Keratinocyte (primary cell): Measurements from ENCODE around the gene ANKRD2.

Experiments
- EZH2 ChIP-seq: IDR thresholded peaks from one replicate; pipeline ENCODE4 v1.6.1; 2012; ENCODE audit warnings: inconsistent platforms, mild to moderate bottlenecking, low read length, moderate library complexity
- TF ChIP-seq, protein P1 (sequence below), 3 experiments: IDR thresholded peaks in 1 of 3; conservative IDR thresholded peaks in 1 of 3; optimal IDR thresholded peaks in 1 of 3; 2 replicates in 2 of 3; 3 replicates in 1 of 3; pipeline versions ENCODE3 to v1.5.1; 2011; ENCODE audit warnings: low read length in 3 of 3, mild to moderate bottlenecking in 3 of 3, moderate library complexity in 2 of 3, control low read depth in 1 of 3, inconsistent platforms in 1 of 3; ENCODE audit not compliant: insufficient read depth in 2 of 3; ENCODE audit errors: extremely low read depth in 1 of 3

DNA sequence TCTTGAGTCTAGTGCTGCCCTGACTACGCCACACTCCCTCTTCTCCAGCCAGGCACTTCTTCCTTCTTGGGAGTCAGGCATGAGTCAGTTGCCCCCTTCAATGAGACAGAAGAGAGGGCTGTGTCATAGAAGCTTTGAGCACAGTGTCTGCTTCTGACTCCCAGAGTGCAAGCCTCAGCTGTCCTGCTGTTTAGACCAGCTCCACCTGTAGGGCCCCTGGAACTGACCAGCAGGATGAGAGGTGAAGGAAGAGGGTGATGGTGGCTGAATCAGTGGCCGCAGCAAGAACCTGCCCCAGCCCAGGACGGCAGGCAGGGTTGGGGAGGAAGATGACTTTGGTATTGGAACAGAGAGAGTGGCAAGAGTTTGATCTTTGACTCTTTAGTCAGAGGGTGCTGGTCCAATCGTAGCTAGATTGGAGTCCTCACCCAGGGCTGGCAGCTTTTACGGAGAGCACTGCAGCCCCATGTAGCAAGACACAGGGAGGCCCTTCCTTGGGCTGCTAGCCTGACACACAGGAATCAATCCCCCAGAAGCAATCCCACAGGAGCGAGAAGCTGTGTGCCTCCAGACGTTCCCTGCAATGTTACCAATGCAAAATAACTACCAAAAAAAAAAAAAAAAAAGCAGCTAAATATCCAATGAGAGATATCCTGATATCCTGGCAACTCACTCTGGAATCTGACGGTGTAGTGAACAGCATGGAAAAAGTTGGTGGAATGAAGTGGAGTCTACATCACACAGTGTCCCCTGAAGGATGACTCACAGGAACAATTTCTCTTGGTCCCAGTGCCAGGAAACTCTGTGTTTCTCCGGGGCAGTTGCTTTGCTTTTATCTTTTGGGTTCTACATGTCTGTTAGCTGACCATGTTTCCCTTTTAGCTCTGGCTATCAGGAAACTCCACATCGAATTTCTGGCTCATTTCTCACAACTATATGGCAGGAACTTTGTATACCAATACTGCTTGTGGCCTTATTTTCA lies 23.8 kb downstream of the ANKRD2 start:
- TF ChIP-seq, protein P1, sequence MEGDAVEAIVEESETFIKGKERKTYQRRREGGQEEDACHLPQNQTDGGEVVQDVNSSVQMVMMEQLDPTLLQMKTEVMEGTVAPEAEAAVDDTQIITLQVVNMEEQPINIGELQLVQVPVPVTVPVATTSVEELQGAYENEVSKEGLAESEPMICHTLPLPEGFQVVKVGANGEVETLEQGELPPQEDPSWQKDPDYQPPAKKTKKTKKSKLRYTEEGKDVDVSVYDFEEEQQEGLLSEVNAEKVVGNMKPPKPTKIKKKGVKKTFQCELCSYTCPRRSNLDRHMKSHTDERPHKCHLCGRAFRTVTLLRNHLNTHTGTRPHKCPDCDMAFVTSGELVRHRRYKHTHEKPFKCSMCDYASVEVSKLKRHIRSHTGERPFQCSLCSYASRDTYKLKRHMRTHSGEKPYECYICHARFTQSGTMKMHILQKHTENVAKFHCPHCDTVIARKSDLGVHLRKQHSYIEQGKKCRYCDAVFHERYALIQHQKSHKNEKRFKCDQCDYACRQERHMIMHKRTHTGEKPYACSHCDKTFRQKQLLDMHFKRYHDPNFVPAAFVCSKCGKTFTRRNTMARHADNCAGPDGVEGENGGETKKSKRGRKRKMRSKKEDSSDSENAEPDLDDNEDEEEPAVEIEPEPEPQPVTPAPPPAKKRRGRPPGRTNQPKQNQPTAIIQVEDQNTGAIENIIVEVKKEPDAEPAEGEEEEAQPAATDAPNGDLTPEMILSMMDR (optimal IDR thresholded peaks at IDR 0.05 in 1 of 3, IDR thresholded peaks at IDR 0.05 in 1 of 3, conservative IDR thresholded peaks at IDR 0.05 in 1 of 3; ENCODE audit: extremely low read depth in 1 of 3, insufficient read depth in 2 of 3, low read length in 3 of 3) = no peak
- no peak for TF ChIP-seq EZH2
